Neural cell (in vitro differentiated cells): ENCODE results near the gene ADD2.

Experiments used
- EP300 ChIP-seq: fragments of 450-650 bp; conservative IDR thresholded peaks from 2 replicates; pipeline ENCODE4 v1.6.1; 2014; ENCODE audit warnings: antibody characterized with exemption, mild to moderate bottlenecking, moderate library complexity; ENCODE audit not compliant: poor library complexity, severe bottlenecking
- EZH2 ChIP-seq: fragments of 200-600, 300-800 bp; shearing (Covaris generic), sonication (generic); IDR thresholded peaks from 2 replicates; pipeline ENCODE4 v1.6.1; 2014; ENCODE audit warnings: antibody characterized with exemption, low read length, borderline replicate concordance, mild to moderate bottlenecking; ENCODE audit not compliant: insufficient read depth, poor library complexity, severe bottlenecking
- MXI1 ChIP-seq: fragments of 450-650 bp; conservative IDR thresholded peaks from 2 replicates; pipeline ENCODE4 v1.6.1; 2014; ENCODE audit warnings: antibody characterized with exemption, mild to moderate bottlenecking; ENCODE audit not compliant: poor library complexity, severe bottlenecking
- POLR2AphosphoS5 ChIP-seq: IDR thresholded peaks from 2 replicates; pipeline ENCODE4 v1.6.1; 2012
- TF ChIP-seq, protein P1 (sequence below): fragments of 450-650 bp; IDR thresholded peaks from 2 replicates; pipeline ENCODE4 v1.5.1; 2014; ENCODE audit warnings: antibody characterized with exemption, mild to moderate bottlenecking, moderate library complexity; ENCODE audit not compliant: poor library complexity, severe bottlenecking

DNA sequence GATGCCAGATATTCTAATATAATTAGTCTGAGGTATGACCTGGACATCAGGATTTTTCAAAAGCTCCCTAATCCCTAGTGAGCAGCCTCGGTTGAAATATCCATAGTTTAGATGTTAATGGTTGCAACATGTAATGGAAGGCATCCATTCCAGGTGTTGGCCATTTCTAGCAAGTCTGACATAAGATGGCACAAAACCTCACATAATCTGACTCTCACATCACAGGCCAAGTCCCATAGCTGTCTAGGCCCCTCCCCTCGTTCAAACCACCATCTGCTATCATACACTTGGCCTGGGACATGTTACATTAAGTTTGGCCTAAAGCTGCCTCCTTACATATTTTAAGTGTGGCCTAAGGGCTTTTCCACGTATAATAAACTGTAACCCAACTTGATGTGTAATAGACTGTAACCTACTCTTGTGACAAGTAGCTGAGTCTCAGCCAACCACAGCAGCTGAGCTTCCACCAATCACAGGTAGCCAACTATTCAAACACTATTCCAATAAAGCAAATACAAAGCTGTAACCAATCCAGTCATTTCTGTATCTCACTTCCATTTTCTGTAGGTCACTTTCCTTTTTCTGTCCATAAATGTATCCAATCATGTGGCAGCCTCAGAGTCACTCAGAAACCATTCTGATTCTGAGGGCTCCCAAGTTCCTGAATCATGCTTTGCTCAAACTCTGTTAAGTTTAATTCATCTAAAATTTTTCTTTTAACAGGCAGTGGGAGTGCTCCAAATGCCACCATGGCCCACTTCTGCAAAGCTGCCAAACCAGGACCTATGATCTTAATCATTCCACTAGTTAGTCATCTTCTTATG is 59.4 kb downstream of the ADD2 start:
- TF ChIP-seq POLR2AphosphoS5 = no peak
- no peak for TF ChIP-seq EZH2
- TF ChIP-seq, protein P1, sequence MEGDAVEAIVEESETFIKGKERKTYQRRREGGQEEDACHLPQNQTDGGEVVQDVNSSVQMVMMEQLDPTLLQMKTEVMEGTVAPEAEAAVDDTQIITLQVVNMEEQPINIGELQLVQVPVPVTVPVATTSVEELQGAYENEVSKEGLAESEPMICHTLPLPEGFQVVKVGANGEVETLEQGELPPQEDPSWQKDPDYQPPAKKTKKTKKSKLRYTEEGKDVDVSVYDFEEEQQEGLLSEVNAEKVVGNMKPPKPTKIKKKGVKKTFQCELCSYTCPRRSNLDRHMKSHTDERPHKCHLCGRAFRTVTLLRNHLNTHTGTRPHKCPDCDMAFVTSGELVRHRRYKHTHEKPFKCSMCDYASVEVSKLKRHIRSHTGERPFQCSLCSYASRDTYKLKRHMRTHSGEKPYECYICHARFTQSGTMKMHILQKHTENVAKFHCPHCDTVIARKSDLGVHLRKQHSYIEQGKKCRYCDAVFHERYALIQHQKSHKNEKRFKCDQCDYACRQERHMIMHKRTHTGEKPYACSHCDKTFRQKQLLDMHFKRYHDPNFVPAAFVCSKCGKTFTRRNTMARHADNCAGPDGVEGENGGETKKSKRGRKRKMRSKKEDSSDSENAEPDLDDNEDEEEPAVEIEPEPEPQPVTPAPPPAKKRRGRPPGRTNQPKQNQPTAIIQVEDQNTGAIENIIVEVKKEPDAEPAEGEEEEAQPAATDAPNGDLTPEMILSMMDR = no peak
- TF ChIP-seq EP300 = no peak
- TF ChIP-seq MXI1 = no peak
